Measurements from ENCODE around the gene BACE1.

BACE1 gene

DNA sequence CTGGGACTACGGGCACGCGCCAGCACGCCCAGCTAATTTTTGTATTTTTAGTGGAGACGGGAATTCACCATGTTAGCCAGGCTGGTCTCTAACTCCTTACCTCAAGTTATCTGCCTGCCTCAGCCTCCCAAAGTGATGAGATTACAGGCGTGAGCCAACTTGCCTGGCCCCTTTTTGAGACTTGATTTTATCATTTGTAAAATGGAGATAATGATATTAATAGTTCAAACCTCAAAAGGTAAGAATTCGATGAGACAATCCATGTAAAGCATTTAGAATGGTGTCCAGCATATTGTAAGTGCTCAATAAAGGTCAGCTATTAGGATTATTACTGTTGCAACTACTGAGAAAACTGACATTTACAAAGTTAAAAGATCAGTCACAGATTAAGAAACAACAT is 2.7 kb upstream of the BACE1 start:
- Mint-ChIP-seq H3K27me3 (peaks cover 32% of the 10 kb centered on the region), H3K27ac (no peak overlapping the region), H3K36me3 (ENCODE audit: low read depth) (no peaks in the 10 kb centered on the region)

DNA sequence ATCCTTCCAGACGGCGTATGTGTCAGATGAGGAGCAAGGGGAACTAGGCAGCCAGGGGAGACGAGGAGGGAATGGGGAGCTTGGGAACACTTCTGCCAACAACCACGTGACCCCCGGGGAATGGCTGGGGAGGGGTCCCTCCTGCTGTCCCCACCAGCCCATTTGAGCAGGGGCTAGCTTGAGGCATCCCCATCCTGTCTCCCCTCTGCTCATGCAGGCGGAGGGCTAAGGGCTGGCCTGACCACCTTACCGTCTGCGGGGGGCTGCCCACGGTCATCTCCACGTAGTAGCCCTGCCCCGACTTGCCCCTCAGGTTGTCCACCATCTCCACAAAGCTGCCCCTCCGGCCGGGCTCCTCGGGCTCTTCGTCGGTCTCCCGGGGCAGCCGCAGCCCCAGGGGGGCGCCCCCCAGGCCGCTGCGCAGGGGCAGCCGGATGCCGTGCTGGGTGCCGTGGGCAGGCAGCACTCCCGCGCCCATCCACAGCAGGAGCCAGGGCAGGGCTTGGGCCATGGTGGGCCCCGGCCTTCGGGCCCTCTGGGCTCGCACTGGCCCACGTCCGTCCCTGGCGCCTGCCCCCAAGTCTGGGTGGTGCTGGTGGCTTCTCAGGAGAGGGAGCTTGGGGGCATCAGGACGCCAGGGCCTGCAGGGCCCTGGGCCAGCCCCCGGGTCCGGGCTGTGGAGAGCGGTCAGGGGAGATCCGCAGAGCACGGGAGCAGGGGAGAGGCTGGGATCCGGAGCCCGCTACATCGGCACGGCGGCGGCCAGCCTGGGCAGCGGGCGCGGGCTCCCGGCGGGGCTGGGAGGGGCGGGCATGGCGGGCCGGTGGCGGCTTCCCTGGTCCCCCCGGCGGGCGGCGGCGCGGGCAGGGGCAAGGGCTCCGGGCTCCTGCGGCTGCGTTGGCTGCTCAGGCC is 515 bp downstream of the BACE1 start:
- peak overlapping the region; percentile 75 for H3K4me3 Mint-ChIP-seq
- no peaks in the 10 kb centered on the region for H3K9me3 Mint-ChIP-seq
- H3K4me1 Mint-ChIP-seq (ENCODE audit: low read depth): peaks cover 8% of the 10 kb centered on the region
- no peak for DNase-seq
- H3K27ac Mint-ChIP-seq: no peak overlapping the region
- peaks cover 35% of the 10 kb centered on the region for H3K27me3 Mint-ChIP-seq
- no peaks in the 10 kb centered on the region for H3K36me3 Mint-ChIP-seq (ENCODE audit: low read depth)

More for the DNA sequence above, 2.7 kb upstream of the BACE1 start:
- H3K4me3 Mint-ChIP-seq: no peak overlapping the region
- H3K4me1 Mint-ChIP-seq (ENCODE audit: low read depth): peaks cover 8% of the 10 kb centered on the region
- no peak for DNase-seq
- no peaks in the 10 kb centered on the region for H3K9me3 Mint-ChIP-seq

GRCh38 chr11:117314840-117315239 is 1.2 kb downstream of the BACE1 start:
- no peak overlapping the region for H3K27ac Mint-ChIP-seq
- peak overlapping the region; percentile 59 for H3K4me3 Mint-ChIP-seq
- H3K36me3 Mint-ChIP-seq (ENCODE audit: low read depth): no peaks in the 10 kb centered on the region
- H3K4me1 Mint-ChIP-seq (ENCODE audit: low read depth): peaks cover 8% of the 10 kb centered on the region
- H3K9me3 Mint-ChIP-seq: no peaks in the 10 kb centered on the region
- H3K27me3 Mint-ChIP-seq: peaks cover 35% of the 10 kb centered on the region
- no peak for DNase-seq

DNA sequence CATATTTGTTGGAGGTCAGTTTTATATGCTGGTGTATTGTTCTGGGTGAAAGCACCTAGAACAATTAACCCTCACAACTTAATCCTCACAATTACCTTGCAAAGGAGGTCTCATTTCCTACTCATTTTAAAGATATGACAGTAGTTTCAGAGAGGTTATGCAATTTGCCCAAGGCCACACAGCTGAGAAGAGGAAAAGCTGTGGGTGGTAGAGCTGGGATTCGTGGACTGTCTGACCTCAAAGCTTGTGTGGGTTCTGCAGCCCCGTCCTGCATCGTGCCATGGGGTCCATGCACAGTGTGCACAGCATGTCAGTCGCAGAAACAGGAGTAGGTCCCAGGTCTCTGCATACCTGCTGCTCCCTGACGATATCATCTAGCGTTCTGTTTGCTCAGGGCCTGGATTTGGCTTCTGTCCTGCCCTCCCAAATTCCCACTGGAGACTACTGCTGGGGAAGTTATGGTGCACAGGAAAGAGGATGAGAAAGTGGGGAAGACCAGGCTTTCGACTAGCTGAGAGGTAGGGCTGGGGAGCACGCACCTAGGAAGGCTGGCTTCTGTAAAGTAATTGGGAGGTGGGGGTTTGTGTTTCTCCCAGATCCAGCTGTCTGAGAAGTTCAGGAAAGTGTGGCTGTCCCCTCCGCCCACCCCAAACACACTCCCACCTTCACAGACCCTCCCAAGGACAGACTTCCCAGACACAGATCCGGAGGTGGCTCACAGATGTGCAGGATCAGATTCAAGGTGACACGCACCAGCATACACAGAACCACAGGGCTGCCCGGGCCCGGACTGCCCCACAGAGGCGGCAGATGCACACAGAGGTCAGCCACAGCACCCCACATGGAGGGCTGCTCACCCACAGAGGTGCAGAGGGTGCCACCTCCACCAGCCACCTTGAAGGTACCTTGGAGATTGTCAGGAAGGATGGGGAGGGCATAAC is 2.0 kb downstream of the BACE1 start:
- Mint-ChIP-seq H3K9me3 (no peaks in the 10 kb centered on the region), H3K27me3 (peaks cover 35% of the 10 kb centered on the region), H3K27ac (no peak overlapping the region), H3K4me1 (ENCODE audit: low read depth) (peaks cover 8% of the 10 kb centered on the region), H3K36me3 (ENCODE audit: low read depth) (no peaks in the 10 kb centered on the region), H3K4me3 (peak overlapping the region; percentile 39)
- no peak for DNase-seq

DNA sequence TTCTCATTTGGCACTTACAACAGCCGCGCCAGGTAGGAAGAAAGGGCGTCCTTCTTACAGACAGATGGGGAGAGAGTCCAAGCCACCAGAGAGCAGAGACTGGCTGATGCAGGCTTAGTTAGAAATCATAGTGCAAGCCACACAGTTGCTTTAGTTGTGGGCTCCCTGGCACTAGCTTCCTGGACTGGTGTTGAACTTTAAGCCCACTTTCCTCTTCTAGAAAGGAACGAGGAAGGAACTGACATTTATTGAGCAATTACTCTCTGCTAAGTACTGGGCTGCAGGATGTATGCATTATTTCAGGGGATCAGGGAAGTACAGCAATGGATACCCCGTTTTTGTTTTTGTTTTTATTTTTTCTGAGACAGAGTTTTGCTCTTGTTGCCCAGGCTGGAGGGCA is 3.0 kb downstream of the BACE1 start:
- no peaks in the 10 kb centered on the region for H3K9me3 Mint-ChIP-seq
- H3K27me3 Mint-ChIP-seq: peaks cover 35% of the 10 kb centered on the region
- H3K36me3 Mint-ChIP-seq (ENCODE audit: low read depth): no peaks in the 10 kb centered on the region
- H3K4me3 Mint-ChIP-seq: no peak overlapping the region
- DNase-seq: no peak
- peaks cover 8% of the 10 kb centered on the region for H3K4me1 Mint-ChIP-seq (ENCODE audit: low read depth)
- no peak overlapping the region for H3K27ac Mint-ChIP-seq

GRCh38 chr11:117309310-117309709 is 6.7 kb downstream of the BACE1 start:
- Mint-ChIP-seq H3K27ac (no peak overlapping the region), H3K27me3 (peaks cover 8% of the 10 kb centered on the region), H3K4me3 (no peak overlapping the region), H3K36me3 (ENCODE audit: low read depth) (no peaks in the 10 kb centered on the region), H3K9me3 (no peaks in the 10 kb centered on the region), H3K4me1 (ENCODE audit: low read depth) (no peaks in the 10 kb centered on the region)
- DNase-seq: no peak

DNA sequence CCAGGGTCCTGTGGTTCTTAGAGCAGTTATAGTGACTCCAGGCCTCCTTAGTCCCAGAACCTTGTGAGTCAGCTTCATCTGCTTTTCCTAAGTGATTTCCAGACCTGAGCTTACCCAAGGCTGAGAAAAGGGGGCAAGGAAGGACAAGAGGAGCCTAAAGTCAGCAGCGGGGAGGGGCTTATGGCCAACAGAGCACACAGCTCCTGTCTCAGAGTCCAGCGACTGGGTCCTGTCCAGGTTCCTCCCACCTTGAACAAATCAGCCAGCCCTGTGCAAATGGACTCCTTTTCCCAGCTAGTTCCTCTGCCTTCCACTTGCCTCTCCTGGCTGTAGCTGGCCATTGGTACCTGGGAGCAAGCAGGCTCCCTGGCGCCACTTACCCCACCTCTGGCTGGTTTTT is 10.9 kb downstream of the BACE1 start:
- DNase-seq: no peak
- Mint-ChIP-seq H3K4me1 (ENCODE audit: low read depth) (peaks cover 4% of the 10 kb centered on the region), H3K27ac (no peak overlapping the region), H3K27me3 (no peaks in the 10 kb centered on the region), H3K9me3 (no peaks in the 10 kb centered on the region), H3K36me3 (ENCODE audit: low read depth) (no peaks in the 10 kb centered on the region), H3K4me3 (no peak overlapping the region)

GRCh38 chr11:117303646-117304315 is 12.3 kb downstream of the BACE1 start:
- Mint-ChIP-seq H3K27me3 (no peaks in the 10 kb centered on the region), H3K9me3 (no peaks in the 10 kb centered on the region), H3K36me3 (ENCODE audit: low read depth) (no peaks in the 10 kb centered on the region), H3K4me1 (ENCODE audit: low read depth) (peaks cover 4% of the 10 kb centered on the region), H3K27ac (no peak overlapping the region), H3K4me3 (no peak overlapping the region)
- no peak for DNase-seq

GRCh38 chr11:117303101-117303500 is 13.0 kb downstream of the BACE1 start:
- H3K4me3 Mint-ChIP-seq: no peak overlapping the region
- H3K27me3 Mint-ChIP-seq: no peaks in the 10 kb centered on the region
- DNase-seq: no peak

GRCh38 chr11:117302228-117302627 is 13.8 kb downstream of the BACE1 start:
- Mint-ChIP-seq H3K9me3 (no peaks in the 10 kb centered on the region), H3K4me1 (ENCODE audit: low read depth) (peaks cover 4% of the 10 kb centered on the region), H3K27me3 (no peaks in the 10 kb centered on the region), H3K4me3 (no peak overlapping the region), H3K36me3 (ENCODE audit: low read depth) (no peaks in the 10 kb centered on the region), H3K27ac (no peak overlapping the region)
- no peak for DNase-seq

More at GRCh38 chr11:117303101-117303500, 13.0 kb downstream of the BACE1 start:
- no peaks in the 10 kb centered on the region for H3K36me3 Mint-ChIP-seq (ENCODE audit: low read depth)
- no peaks in the 10 kb centered on the region for H3K9me3 Mint-ChIP-seq
- peaks cover 4% of the 10 kb centered on the region for H3K4me1 Mint-ChIP-seq (ENCODE audit: low read depth)
- H3K27ac Mint-ChIP-seq: no peak overlapping the region

DNA sequence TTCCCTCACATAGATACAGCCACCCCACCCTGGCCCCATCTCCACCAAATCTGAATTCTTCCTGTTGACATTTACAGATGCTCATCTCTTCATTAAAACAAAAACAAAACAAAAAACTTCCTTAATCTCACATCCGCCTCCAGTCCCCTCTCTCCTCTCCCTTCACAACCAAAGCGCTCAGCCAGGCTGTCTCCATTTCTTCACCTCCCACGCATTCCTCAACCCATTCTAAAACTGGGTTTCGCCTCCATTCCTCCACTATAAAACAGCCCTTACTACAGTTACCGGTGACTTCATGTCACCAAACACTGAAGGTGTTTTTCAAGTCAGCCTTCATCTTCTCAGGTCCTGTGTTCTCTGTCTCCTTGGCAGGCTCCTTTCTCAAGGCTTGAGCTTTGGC is 15.3 kb downstream of the BACE1 start:
- Mint-ChIP-seq H3K9me3 (no peaks in the 10 kb centered on the region), H3K4me1 (ENCODE audit: low read depth) (peaks cover 4% of the 10 kb centered on the region), H3K27me3 (no peaks in the 10 kb centered on the region), H3K4me3 (no peak overlapping the region), H3K36me3 (ENCODE audit: low read depth) (no peaks in the 10 kb centered on the region), H3K27ac (no peak overlapping the region)
- DNase-seq: no peak

DNA sequence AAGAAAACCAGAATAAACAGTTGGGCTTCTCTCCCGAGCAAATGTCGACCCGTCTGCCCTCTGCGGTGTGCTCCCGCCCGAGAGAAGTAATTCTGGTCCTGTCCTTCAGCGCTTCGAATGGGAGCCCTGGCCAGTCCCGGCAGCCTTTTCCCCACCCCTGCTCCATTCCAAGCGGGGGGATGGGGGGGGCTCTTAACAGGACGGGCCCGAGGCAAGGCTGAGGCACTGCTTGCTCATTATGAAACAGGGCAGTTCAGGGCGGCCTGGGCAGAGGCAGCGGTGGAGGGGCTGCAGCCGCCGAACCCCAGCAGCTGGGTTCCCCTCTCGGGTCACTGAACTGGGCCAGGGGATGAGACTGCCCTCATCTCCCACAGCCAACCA is 15.8 kb downstream of the BACE1 start:
- H3K4me1 Mint-ChIP-seq (ENCODE audit: low read depth): peaks cover 4% of the 10 kb centered on the region
- no peaks in the 10 kb centered on the region for H3K36me3 Mint-ChIP-seq (ENCODE audit: low read depth)
- H3K27ac Mint-ChIP-seq: no peak overlapping the region
- H3K9me3 Mint-ChIP-seq: no peaks in the 10 kb centered on the region
- no peak overlapping the region for H3K4me3 Mint-ChIP-seq
- no peaks in the 10 kb centered on the region for H3K27me3 Mint-ChIP-seq
- no peak for DNase-seq

GRCh38 chr11:117299351-117300282 is 16.4 kb downstream of the BACE1 start:
- Mint-ChIP-seq H3K36me3 (ENCODE audit: low read depth) (no peaks in the 10 kb centered on the region), H3K27ac (no peak overlapping the region), H3K9me3 (no peaks in the 10 kb centered on the region), H3K27me3 (no peaks in the 10 kb centered on the region), H3K4me3 (no peak overlapping the region), H3K4me1 (ENCODE audit: low read depth) (peaks cover 4% of the 10 kb centered on the region)
- DNase-seq: no peak
